SKM-1 (cell line): Measurements from ENCODE around the gene EID3.
"Not testable (repeated sequence)": the region's sequence is repeated elsewhere in the genome, so short reads cannot be mapped to it uniquely, and the experiment has no call there.

Source experiments
- DNase-seq: peaks from one replicate; lab custom pipeline; 2025; ENCODE audit not compliant: unreplicated experiment; lab: John Stamatoyannopoulos, UW

EID3 gene

GRCh38 chr12:104303538-104304151 lies at the start of gene EID3:
Gene EID3 (plus strand): TSS chr12:104303739. CDS start chr12:104303935, 196 bp downstream.
- DNase-seq = no peak

DNA sequence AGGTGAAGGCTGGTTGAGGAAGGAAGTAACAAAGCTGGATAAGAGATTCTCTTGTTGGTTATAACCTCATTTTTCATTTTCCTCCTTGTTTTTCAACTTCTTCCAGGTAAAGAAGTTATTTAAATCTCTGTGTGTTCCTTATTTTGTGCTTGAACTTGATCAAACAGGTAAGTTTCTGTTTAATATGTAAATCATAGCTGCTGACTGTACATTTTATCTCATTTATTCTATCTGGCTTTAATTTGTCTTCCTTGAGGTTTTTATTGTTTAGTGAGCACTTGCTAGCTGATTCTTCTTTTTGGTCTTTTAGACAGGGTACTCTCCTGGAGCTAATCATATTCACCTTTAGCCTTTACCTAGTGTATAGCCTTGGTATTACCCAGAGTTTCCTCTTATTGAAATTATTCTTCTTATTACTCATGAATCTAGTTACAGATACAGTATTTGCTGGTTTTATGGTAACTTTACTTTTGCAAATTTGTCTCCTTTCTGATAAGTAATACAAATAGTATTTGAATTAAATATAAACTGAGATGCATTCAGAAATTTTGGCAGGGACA lies 45.5 kb upstream of the EID3 start:
- no peak for DNase-seq

DNA sequence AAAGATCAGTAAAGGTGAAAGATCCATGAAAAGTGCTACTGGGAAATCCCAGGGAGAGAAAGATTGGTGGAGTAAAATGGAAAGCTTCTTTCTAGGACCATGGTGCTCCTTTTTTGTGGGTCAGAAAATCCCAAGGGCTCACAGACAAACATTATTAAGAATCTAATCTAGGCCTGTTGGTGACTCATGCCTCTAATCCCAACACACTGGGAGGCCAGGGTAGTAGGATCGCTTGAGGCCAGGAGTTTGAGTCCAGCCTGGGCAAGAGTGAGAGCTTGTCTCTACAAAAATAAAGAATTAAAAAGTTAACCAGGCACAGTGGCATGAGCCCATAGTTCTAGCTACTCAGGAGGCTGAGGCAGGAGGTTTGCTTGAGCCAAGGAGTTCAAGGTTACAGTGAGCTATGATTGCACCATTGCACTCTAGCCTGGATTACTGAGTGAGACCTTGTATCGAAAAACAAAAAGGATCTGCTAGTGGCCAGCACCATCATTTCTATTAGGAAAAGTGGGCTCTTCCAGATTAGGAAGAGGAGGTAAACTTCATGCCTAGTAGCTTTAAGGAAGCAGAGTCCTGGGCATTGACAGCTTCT lies 45.0 kb upstream of the EID3 start:
- no peak for DNase-seq

- no peak for DNase-seq
Measured at GRCh38 chr12:104263026-104263425, 40.5 kb upstream of the EID3 start.

DNA sequence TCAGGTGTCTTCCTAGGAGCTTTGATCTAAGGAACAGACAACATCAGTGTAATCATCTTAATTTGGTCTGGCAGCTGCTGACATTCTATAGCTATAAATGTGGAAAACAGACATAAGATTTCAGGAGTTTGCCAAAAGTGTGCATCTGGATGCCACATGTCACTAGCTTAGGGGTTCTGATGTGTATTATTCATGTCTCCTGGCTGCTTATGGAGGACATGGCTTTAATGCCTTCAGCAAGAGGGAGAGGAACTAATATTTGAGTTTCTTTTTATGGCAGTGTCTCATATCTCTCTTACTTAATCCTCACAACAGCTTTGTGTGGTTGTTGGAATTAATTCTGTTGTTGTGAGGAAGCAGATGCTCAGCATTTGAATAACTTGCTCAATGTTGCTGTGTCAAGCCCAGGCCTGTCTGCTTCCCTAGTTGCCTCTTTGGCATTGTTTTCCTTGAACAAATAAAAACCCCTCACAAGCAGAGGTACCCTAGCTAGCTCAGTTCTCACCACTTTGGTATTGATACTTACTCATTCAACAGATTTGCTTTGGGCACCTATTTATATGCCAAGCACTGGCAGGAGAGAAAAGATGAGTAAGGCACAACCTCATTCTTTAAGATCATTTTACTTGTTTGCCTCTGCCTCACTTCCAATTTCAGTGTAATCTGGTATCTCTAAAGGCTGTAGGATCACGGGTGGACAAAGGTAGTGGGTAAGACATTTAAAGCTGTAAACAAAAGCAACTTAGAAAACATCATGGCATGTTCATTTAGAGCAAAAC lies 39.8 kb upstream of the EID3 start:
- no peak for DNase-seq

- DNase-seq = not testable (repeated sequence)
Measured at GRCh38 chr12:104265436-104265835, 38.1 kb upstream of the EID3 start.

DNA sequence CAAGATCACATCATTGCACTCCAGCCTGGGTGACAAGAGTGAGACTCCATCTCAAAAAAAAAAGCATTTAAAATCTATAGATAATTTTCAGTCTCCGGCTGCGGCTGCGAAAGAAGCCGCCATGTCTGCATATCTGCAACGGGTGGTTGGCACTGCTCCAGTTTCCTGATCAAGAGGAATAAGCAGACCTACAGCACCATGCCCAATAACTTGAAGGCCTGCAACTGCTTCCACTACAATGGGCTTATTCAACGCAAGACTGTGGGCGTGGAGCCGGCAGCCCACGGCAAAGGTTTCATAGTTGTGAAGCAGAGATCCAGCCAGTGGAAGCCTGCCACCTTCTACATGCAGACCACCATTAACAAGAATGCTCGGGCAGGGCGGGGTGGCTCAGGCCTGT lies 30.6 kb upstream of the EID3 start:
- DNase-seq = no peak

- DNase-seq = no peak
Measured at GRCh38 chr12:104273503-104273902, 30.0 kb upstream of the EID3 start.

GRCh38 chr12:104274811-104275210 lies 28.7 kb upstream of the EID3 start:
- no peak for DNase-seq

DNA sequence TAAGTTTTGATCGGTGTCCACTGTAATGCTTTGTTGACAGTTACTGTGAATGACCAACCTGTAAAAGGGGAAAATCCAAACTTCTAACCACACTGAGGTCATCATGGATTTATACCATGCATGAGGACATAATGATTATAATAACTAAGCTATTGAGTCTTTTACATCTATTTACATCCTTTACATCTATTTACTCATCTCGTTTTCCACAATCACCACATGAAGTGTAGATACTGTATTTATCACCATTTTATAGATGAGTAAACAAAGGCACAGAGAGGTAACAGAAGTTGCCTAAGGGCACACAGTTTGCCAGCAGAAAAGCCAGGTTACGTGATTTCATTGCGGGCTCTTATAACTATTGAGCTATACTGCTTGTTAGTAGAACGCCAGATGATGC lies 27.9 kb upstream of the EID3 start:
- DNase-seq = no peak

- no peak for DNase-seq
Measured at GRCh38 chr12:104276273-104277131, 27.0 kb upstream of the EID3 start.

GRCh38 chr12:104279164-104279563 lies 24.4 kb upstream of the EID3 start:
- no peak for DNase-seq

GRCh38 chr12:104280111-104280510 lies 23.4 kb upstream of the EID3 start:
- DNase-seq = no peak

DNA sequence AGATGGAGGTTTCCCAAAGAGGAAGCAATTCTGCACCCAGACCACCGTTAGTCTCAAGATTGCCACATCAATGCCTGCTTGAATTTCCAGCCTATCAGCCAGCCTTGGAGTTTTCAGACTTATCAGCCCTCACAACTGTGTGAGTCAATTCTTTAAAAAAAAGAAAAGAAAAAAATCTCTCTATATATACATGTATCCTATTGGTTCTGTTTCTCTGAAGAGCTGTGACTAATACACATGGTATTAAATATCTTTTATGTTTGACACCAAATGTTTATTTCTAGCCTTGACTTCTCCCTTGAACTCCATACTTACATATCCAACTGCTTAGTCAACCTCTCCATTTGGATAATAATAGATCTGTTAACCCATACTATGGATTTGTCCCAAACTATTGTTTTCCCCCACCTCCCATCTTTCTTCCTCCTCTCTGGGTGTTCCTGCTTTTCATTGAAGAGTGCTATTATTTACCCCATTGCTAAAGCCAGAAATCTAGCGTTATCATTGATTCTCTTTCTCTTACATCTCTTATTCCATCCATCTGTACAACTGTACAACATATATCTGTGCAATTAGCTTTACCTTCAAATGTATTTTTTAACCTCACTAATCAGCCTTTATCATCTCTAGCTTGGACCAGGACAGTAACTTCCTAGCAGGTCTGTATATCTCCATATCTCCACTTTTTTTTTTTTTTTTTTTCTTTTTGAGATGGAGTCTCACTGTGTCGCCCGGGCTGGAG lies 22.7 kb upstream of the EID3 start:
- DNase-seq = no peak

DNA sequence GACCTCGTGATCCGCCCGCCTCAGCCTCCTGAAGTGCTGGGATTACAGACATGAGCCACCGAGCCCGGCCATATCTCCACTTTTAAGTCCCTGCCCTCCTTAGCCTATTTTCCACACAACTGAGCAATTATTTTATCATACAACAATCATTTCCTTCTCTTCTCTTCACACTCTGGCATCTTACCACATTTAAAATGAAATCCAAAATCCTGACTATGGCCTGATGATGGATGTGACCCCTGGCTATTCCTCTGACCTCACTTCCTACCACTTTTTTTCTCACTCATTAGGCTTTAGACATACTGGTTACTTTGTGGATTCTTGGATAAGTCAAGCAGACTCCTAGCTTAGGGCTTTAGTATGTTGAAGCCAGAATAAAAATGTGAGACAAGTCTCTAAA lies 21.9 kb upstream of the EID3 start:
- no peak for DNase-seq

- DNase-seq = no peak
Measured at GRCh38 chr12:104282109-104282508, 21.4 kb upstream of the EID3 start.

- DNase-seq = no peak
Measured at GRCh38 chr12:104285740-104286515, 17.6 kb upstream of the EID3 start.

GRCh38 chr12:104286516-104287482 lies 16.7 kb upstream of the EID3 start:
- DNase-seq = peak; percentile 75
